ENCODE results near the gene OR2V1.

GRCh38 chr5:181126841-181127240 is 4.1 kb downstream of the OR2V1 start:
- TF ChIP-seq CTCF (IDR thresholded peaks at IDR 0.05) (no peak), POLR2A (IDR thresholded peaks at IDR 0.05) (no peak), EP300 (IDR thresholded peaks at IDR 0.05) (no peak), POLR2AphosphoS5 (IDR thresholded peaks at IDR 0.05) (no peak)
